ENCODE results near the gene BCLAF3. TPM values are rescaled to one million over a fixed set of nuclear protein-coding genes. Genes with fewer than 3 reads are reported as not detected.

The BCLAF3 gene
- total RNA-seq, 2 donors from 2014 or later, result 9.5 to 10.5 TPM

GRCh38 chrX:19955306-19955705 is 35.6 kb downstream of the BCLAF3 start:
- no peak for DNase-seq (ENCODE audit: low spot score)
- TF ChIP-seq CTCF (IDR thresholded peaks at IDR 0.05), result no peak
- Histone ChIP-seq H3K4me3 (no peak overlapping the region), H3K36me3 (no peaks in the 10 kb centered on the region), H3K4me1 (ENCODE audit: control insufficient read depth in 1 of 2, low read depth in 2 of 2) (peaks cover 0 to 14% of the 10 kb centered on the region in 2 donors), H3K27ac (no peak overlapping the region), H3K27me3 (replicated peaks; ENCODE audit: insufficient read depth) (no peaks in the 10 kb centered on the region), H3K9me3 (no peaks in the 10 kb centered on the region)
- ATAC-seq (ENCODE audit: insufficient number of reproducible peaks, low FRiP score, low read depth), result no peak

GRCh38 chrX:19954335-19955096 is 36.3 kb downstream of the BCLAF3 start:
- peaks cover 0 to 14% of the 10 kb centered on the region in 2 donors for H3K4me1 ChIP-seq (ENCODE audit: control insufficient read depth in 1 of 2, low read depth in 2 of 2)
- no peaks in the 10 kb centered on the region for H3K27me3 ChIP-seq (replicated peaks; ENCODE audit: insufficient read depth)
- ATAC-seq (ENCODE audit: insufficient number of reproducible peaks, low FRiP score, low read depth), result no peak
- H3K36me3 ChIP-seq, result no peaks in the 10 kb centered on the region
- DNase-seq (ENCODE audit: low spot score), result no peak
- H3K9me3 ChIP-seq, result no peaks in the 10 kb centered on the region
- no peak for TF ChIP-seq CTCF (IDR thresholded peaks at IDR 0.05)
- no peak overlapping the region for H3K4me3 ChIP-seq
- H3K27ac ChIP-seq, result no peak overlapping the region

- DNase-seq (ENCODE audit: low spot score) (no peak), ATAC-seq (ENCODE audit: insufficient number of reproducible peaks, low FRiP score, low read depth) (no peak)
- no peak overlapping the region for H3K4me3 ChIP-seq
- H3K27ac ChIP-seq, result no peak overlapping the region
- no peaks in the 10 kb centered on the region for H3K36me3 ChIP-seq
- no peak for TF ChIP-seq CTCF (IDR thresholded peaks at IDR 0.05)
- no peaks in the 10 kb centered on the region for H3K9me3 ChIP-seq
- H3K4me1 ChIP-seq (ENCODE audit: control insufficient read depth in 1 of 2, low read depth in 2 of 2), result peaks cover 0 to 14% of the 10 kb centered on the region in 2 donors
- no peaks in the 10 kb centered on the region for H3K27me3 ChIP-seq (replicated peaks; ENCODE audit: insufficient read depth)
Observed at GRCh38 chrX:19953145-19953544, 37.7 kb downstream of the BCLAF3 start.

- Histone ChIP-seq H3K27ac (no peak overlapping the region), H3K4me3 (no peak overlapping the region), H3K9me3 (no peaks in the 10 kb centered on the region), H3K27me3 (replicated peaks; ENCODE audit: insufficient read depth) (no peaks in the 10 kb centered on the region), H3K4me1 (ENCODE audit: control insufficient read depth in 1 of 2, low read depth in 2 of 2) (no peaks in the 10 kb centered on the region), H3K36me3 (no peaks in the 10 kb centered on the region)
- ATAC-seq (ENCODE audit: insufficient number of reproducible peaks, low FRiP score, low read depth) (no peak), DNase-seq (ENCODE audit: low spot score) (no peak)
- no peak for TF ChIP-seq CTCF (IDR thresholded peaks at IDR 0.05)
Observed at GRCh38 chrX:19949340-19949739, 41.5 kb downstream of the BCLAF3 start.

GRCh38 chrX:19947612-19948011 is 43.2 kb downstream of the BCLAF3 start:
- H3K9me3 ChIP-seq, result no peaks in the 10 kb centered on the region
- no peaks in the 10 kb centered on the region for H3K4me1 ChIP-seq (ENCODE audit: control insufficient read depth in 1 of 2, low read depth in 2 of 2)
- no peak overlapping the region for H3K4me3 ChIP-seq
- no peaks in the 10 kb centered on the region for H3K36me3 ChIP-seq
- no peak for DNase-seq (ENCODE audit: low spot score)
- no peaks in the 10 kb centered on the region for H3K27me3 ChIP-seq (replicated peaks; ENCODE audit: insufficient read depth)
- no peak for TF ChIP-seq CTCF (IDR thresholded peaks at IDR 0.05)
- no peak for ATAC-seq (ENCODE audit: insufficient number of reproducible peaks, low FRiP score, low read depth)
- H3K27ac ChIP-seq, result no peak overlapping the region

Other genes starting within 250 kb of the BCLAF3 start
- 10 to 100 TPM; 25.0 to 35.0 TPM for gene SH3KBP1, start 103.5 kb downstream of the BCLAF3 start, total RNA-seq
- under 1 TPM in 1 of 2 donors, not detected in 1; 0.14 TPM for gene MAP7D2, start 125.8 kb upstream of the BCLAF3 start, total RNA-seq
- gene EIF1AX, start 150.8 kb upstream of the BCLAF3 start, total RNA-seq, result 10 to 100 TPM; 18.8 to 45.4 TPM